SK-N-MC (cell line): ENCODE results near the gene TMEM244.

ENCODE experiments used
- EZH2 ChIP-seq: fragments of 200-600 bp; sonication (generic); IDR thresholded peaks from one replicate; pipeline ENCODE4 v1.6.1; 2017; ENCODE audit warnings: antibody characterized with exemption
- POLR2AphosphoS5 ChIP-seq: IDR thresholded peaks from 2 replicates; pipeline ENCODE4 v1.6.1; 2012; ENCODE audit warnings: mild to moderate bottlenecking, low read depth, low read length, borderline replicate concordance

DNA sequence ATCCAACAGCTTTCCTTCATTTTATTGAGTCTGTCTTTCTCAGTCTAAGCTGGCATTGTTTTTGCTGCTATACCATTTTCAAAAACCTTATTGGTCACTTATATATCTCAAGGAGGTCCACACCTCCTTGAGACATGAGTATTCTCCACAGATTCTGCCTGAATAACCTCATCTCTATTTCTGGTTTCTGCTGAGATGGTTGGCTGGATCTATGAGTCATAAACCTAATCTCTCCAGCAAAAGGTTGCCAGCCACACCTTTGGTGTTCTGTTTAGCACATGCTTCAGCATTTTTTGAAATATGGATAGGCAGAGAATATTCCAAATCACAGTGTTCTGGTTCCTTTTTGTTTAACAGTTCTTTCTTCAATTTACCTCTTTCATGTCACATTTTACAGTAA lies 40.8 kb upstream of the TMEM244 start:
- TF ChIP-seq POLR2AphosphoS5 (no peak), EZH2 (no peak)
